Stimulated activated CD4-positive, alpha-beta T cell treated with anti-CD3 and anti-CD28 coated beads, Interleukin-1b, Interleukin-23, amount 100 ng/mL, for 1 hour (primary cell): ENCODE data around the gene CHST11.
"Not testable (repeated sequence)": the region's sequence is repeated elsewhere in the genome, so short reads cannot be mapped to it uniquely, and the experiment has no call there.

Experiments
- DNase-seq, 2 donors: peaks; one replicate each; pipeline ENCODE4 v3.0.0-alpha.2; 2020; ENCODE audit warnings: low read depth in 2 of 2

The CHST11 gene

GRCh38 chr12:104604070-104604994, 147.6 kb downstream of the CHST11 start:
- DNase-seq = no peak

GRCh38 chr12:104604995-104605675, 148.4 kb downstream of the CHST11 start:
- DNase-seq = no peak

- no peak for DNase-seq
These were observed 148.9 kb downstream of the CHST11 start for GRCh38 chr12:104605685-104606084.

GRCh38 chr12:104608998-104609397, 152.2 kb downstream of the CHST11 start:
- no peak for DNase-seq

- DNase-seq = no peak
These were observed 152.7 kb downstream of the CHST11 start for GRCh38 chr12:104609445-104609844.

GRCh38 chr12:104610513-104611235, 153.9 kb downstream of the CHST11 start:
- no peak for DNase-seq

GRCh38 chr12:104611671-104612070, 154.9 kb downstream of the CHST11 start:
- no peak for DNase-seq

- not testable (repeated sequence) for DNase-seq
These were observed 156.6 kb downstream of the CHST11 start for GRCh38 chr12:104613372-104613771.

- no peak for DNase-seq
These were observed 158.4 kb downstream of the CHST11 start for GRCh38 chr12:104615048-104615561.

- no peak for DNase-seq
These were observed 161.9 kb downstream of the CHST11 start for GRCh38 chr12:104618691-104619090.

- no peak for DNase-seq
These were observed 162.6 kb downstream of the CHST11 start for GRCh38 chr12:104619305-104619704.

- DNase-seq = no peak
These were observed 164.2 kb downstream of the CHST11 start for GRCh38 chr12:104620837-104621531.

GRCh38 chr12:104622928-104623327, 166.2 kb downstream of the CHST11 start:
- DNase-seq = no peak

GRCh38 chr12:104623883-104624282, 167.1 kb downstream of the CHST11 start:
- no peak for DNase-seq

GRCh38 chr12:104624529-104624928, 167.8 kb downstream of the CHST11 start:
- DNase-seq = no peak

- DNase-seq = no peak
These were observed 169.5 kb downstream of the CHST11 start for GRCh38 chr12:104626069-104626837.

GRCh38 chr12:104627231-104627989, 170.7 kb downstream of the CHST11 start:
- DNase-seq = no peak

GRCh38 chr12:104627990-104628830, 171.5 kb downstream of the CHST11 start:
- no peak for DNase-seq

GRCh38 chr12:104628831-104629135, 172.0 kb downstream of the CHST11 start:
- DNase-seq = no peak
